ENCODE results near the gene GLYR1.

DNA sequence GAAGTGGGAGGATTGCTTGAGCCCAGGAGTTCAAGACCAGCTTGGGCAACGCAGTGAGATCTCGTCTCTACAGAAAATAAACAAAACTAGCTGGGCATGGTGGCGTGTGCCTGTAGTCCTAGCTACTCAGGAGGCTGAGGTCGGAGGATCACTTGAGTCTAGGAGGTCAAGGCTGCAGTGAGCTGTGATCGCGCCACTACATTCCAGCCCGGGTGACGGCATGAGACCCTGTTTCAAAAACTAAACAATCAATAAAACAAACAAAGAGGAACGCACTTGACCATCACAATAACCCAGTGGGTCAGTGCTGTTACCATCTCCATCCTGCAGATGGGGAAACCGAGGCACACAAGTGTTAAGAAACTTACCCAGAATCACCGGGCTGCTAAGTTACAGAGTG, 93.9 kb downstream of the GLYR1 start:
- TF ChIP-seq HDGF (IDR thresholded peaks at IDR 0.05; ENCODE audit: borderline replicate concordance) (no peak), SP1 (IDR thresholded peaks at IDR 0.05) (no peak), FOXK2 (IDR thresholded peaks at IDR 0.05) (no peak), L3MBTL2 (conservative IDR thresholded peaks at IDR 0.05) (no peak), TARDBP (IDR thresholded peaks at IDR 0.05) (no peak), BHLHE40 (IDR thresholded peaks at IDR 0.05; ENCODE audit: borderline replicate concordance) (no peak), ARNT (IDR thresholded peaks at IDR 0.05) (no peak), CTBP1 (IDR thresholded peaks at IDR 0.05; ENCODE audit: borderline replicate concordance) (no peak), FOXM1 (IDR thresholded peaks at IDR 0.05; ENCODE audit: borderline replicate concordance) (no peak), SUZ12 (IDR thresholded peaks at IDR 0.05) (no peak), FOXA1 (IDR thresholded peaks at IDR 0.05) (no peak), ZNF384 (IDR thresholded peaks at IDR 0.05) (no peak)
- TF ChIP-seq, protein P1, sequence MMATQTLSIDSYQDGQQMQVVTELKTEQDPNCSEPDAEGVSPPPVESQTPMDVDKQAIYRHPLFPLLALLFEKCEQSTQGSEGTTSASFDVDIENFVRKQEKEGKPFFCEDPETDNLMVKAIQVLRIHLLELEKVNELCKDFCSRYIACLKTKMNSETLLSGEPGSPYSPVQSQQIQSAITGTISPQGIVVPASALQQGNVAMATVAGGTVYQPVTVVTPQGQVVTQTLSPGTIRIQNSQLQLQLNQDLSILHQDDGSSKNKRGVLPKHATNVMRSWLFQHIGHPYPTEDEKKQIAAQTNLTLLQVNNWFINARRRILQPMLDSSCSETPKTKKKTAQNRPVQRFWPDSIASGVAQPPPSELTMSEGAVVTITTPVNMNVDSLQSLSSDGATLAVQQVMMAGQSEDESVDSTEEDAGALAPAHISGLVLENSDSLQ (IDR thresholded peaks at IDR 0.05): no peak

All from HEK293T (cell line).